A673 (cell line): ENCODE results near the gene RAD23A.

ENCODE experiments used
- EZH2 ChIP-seq: fragments of 200-600 bp; sonication (generic); IDR thresholded peaks from 2 replicates; pipeline ENCODE4 v1.6.1; 2017; ENCODE audit warnings: borderline replicate concordance, low read depth, mild to moderate bottlenecking, mixed read lengths, antibody characterized with exemption, low read length; ENCODE audit not compliant: poor library complexity, severe bottlenecking
- TF ChIP-seq, protein P1 (sequence below): fragments of 300-800, 200-600 bp; sonication (generic); conservative IDR thresholded peaks from 2 replicates; pipeline ENCODE4 v1.5.1; 2017; ENCODE audit warnings: low read depth, mild to moderate bottlenecking, antibody characterized with exemption, low read length, moderate library complexity, mixed read lengths

- TF ChIP-seq, protein P1, sequence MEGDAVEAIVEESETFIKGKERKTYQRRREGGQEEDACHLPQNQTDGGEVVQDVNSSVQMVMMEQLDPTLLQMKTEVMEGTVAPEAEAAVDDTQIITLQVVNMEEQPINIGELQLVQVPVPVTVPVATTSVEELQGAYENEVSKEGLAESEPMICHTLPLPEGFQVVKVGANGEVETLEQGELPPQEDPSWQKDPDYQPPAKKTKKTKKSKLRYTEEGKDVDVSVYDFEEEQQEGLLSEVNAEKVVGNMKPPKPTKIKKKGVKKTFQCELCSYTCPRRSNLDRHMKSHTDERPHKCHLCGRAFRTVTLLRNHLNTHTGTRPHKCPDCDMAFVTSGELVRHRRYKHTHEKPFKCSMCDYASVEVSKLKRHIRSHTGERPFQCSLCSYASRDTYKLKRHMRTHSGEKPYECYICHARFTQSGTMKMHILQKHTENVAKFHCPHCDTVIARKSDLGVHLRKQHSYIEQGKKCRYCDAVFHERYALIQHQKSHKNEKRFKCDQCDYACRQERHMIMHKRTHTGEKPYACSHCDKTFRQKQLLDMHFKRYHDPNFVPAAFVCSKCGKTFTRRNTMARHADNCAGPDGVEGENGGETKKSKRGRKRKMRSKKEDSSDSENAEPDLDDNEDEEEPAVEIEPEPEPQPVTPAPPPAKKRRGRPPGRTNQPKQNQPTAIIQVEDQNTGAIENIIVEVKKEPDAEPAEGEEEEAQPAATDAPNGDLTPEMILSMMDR: no peak
- TF ChIP-seq EZH2: no peak
Measured at GRCh38 chr19:13002166-13002898, 56.7 kb downstream of the RAD23A start.
